GM23338 (cell line): ENCODE results near the gene SORBS1.

Source experiments
- CREB1 ChIP-seq: fragments of 250-450 bp; sonication (Bioruptor Pico); IDR thresholded peaks from 2 replicates; pipeline ENCODE4 v1.5.0; 2020; ENCODE audit warnings: low read depth, mild to moderate bottlenecking, moderate library complexity
- CTCF ChIP-seq, 2 experiments: fragments of 200-600 bp in 1 of 2; sonication (generic) in 1 of 2; conservative IDR thresholded peaks; 2 replicates each; pipeline versions ENCODE4 v1.5.1 to v1.6.1; 2016 to 2017; ENCODE audit warnings: antibody characterized with exemption in 2 of 2, low read depth in 2 of 2, mild to moderate bottlenecking in 2 of 2, moderate library complexity in 1 of 2
- ETS1 ChIP-seq: IDR thresholded peaks from 2 replicates; pipeline ENCODE4 v1.6.1; 2016; ENCODE audit warnings: antibody characterized with exemption
- EZH2 ChIP-seq: fragments of 200-600 bp; sonication (generic); IDR thresholded peaks from one replicate; pipeline ENCODE4 v1.8.0; 2017; ENCODE audit warnings: antibody characterized with exemption, mild to moderate bottlenecking, low read depth; ENCODE audit not compliant: unreplicated experiment
- EZH2phosphoT487 ChIP-seq: fragments of 200-600 bp; sonication (generic); IDR thresholded peaks from one replicate; pipeline ENCODE4 v1.8.1; 2018; ENCODE audit warnings: antibody characterized with exemption; ENCODE audit not compliant: unreplicated experiment
- JUNB ChIP-seq: IDR thresholded peaks from one replicate; pipeline ENCODE4 v1.6.1; 2016; ENCODE audit warnings: antibody characterized with exemption; ENCODE audit not compliant: unreplicated experiment
- NANOG ChIP-seq: IDR thresholded peaks from 2 replicates; pipeline ENCODE4 v1.6.1; 2016; ENCODE audit warnings: antibody characterized with exemption, borderline replicate concordance
- POLR2AphosphoS5 ChIP-seq: IDR thresholded peaks from 2 replicates; pipeline ENCODE4 v1.6.1; 2016; ENCODE audit warnings: antibody characterized with exemption, low read depth
- REST ChIP-seq: IDR thresholded peaks from one replicate; pipeline ENCODE4 v1.6.1; 2018; ENCODE audit warnings: antibody characterized with exemption; ENCODE audit not compliant: unreplicated experiment
- STAT1 ChIP-seq: IDR thresholded peaks from one replicate; pipeline ENCODE4 v1.6.1; 2016; ENCODE audit warnings: antibody characterized with exemption; ENCODE audit not compliant: unreplicated experiment
- ZNF114 ChIP-seq: fragments of 250-450 bp; sonication (Bioruptor Pico); IDR thresholded peaks from 2 replicates; pipeline ENCODE4 v1.5.0; 2020; ENCODE audit warnings: mild to moderate bottlenecking, moderate library complexity
- ZNF462 ChIP-seq: fragments of 250-450 bp; sonication (Bioruptor Pico); IDR thresholded peaks from 2 replicates; pipeline ENCODE4 v1.5.0; 2020; ENCODE audit warnings: mild to moderate bottlenecking, moderate library complexity

GRCh38 chr10:95352684-95353083 is 208.5 kb downstream of the SORBS1 start:
- TF ChIP-seq CTCF (conservative IDR thresholded peaks at IDR 0.05; ENCODE audit: low read depth in 2 of 2) (no peak), CREB1 (CRISPR knock-in tag) (no peak), REST (no peak), EZH2phosphoT487 (no peak), POLR2AphosphoS5 (no peak), JUNB (no peak), ETS1 (no peak), ZNF462 (CRISPR knock-in tag) (no peak), EZH2 (no peak), ZNF114 (CRISPR knock-in tag) (no peak), STAT1 (no peak), NANOG (no peak)
